Epithelial cell of proximal tubule (primary cell): ENCODE results near the gene ACP2. TPM values are rescaled to one million over a fixed set of nuclear protein-coding genes. Genes with fewer than 3 reads are reported as not detected.

Experiments used
- DNase-seq: peaks from one replicate; pipeline ENCODE4 v3.0.0-alpha.2; 2011; ENCODE audit warnings: low read depth
- H3K4me3 ChIP-seq: 2 replicates; pipeline ENCODE4 v1.5.1; 2011; ENCODE audit warnings: low read depth, mild to moderate bottlenecking, low read length
- total RNA-seq: library from RNA; depleted of rRNA; stranded (reverse); fragments of >200 nt; gene quantifications from 2 replicates; pipeline ENCODE4 v1.2.3, GENCODE V29; 2015
- TF ChIP-seq, protein P1 (sequence below): conservative IDR thresholded peaks from 2 replicates; pipeline ENCODE4 v1.5.1; 2012; ENCODE audit warnings: low read depth, mild to moderate bottlenecking, low read length

ACP2 gene
- total RNA-seq, 1 donor from 2014 or later, result 32.3 TPM

DNA sequence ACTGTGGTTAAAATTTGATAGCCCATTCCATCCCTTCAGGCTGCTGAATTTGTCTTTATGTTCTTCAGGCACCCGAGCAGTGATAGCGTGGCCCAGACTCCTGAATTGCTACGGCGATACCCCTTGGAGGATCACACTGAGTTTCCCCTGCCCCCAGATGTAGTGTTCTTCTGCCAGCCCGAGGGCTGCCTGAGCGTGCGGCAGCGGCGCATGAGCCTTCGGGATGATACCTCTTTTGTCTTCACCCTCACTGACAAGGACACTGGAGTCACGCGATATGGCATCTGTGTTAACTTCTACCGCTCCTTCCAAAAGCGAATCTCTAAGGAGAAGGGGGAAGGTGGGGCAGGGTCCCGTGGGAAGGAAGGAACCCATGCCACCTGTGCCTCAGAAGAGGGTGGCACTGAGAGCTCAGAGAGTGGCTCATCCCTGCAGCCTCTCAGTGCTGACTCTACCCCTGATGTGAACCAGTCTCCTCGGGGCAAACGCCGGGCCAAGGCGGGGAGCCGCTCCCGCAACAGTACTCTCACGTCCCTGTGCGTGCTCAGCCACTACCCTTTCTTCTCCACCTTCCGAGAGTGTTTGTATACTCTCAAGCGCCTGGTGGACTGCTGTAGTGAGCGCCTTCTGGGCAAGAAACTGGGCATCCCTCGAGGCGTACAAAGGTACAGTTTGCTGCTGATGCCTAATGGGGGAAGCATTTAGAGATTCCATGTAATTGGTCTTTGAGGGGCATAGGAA, 26.1 kb upstream of the ACP2 start:
- DNase-seq, result no peak
- H3K4me3 ChIP-seq, result no peak overlapping the region
- TF ChIP-seq, protein P1, sequence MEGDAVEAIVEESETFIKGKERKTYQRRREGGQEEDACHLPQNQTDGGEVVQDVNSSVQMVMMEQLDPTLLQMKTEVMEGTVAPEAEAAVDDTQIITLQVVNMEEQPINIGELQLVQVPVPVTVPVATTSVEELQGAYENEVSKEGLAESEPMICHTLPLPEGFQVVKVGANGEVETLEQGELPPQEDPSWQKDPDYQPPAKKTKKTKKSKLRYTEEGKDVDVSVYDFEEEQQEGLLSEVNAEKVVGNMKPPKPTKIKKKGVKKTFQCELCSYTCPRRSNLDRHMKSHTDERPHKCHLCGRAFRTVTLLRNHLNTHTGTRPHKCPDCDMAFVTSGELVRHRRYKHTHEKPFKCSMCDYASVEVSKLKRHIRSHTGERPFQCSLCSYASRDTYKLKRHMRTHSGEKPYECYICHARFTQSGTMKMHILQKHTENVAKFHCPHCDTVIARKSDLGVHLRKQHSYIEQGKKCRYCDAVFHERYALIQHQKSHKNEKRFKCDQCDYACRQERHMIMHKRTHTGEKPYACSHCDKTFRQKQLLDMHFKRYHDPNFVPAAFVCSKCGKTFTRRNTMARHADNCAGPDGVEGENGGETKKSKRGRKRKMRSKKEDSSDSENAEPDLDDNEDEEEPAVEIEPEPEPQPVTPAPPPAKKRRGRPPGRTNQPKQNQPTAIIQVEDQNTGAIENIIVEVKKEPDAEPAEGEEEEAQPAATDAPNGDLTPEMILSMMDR, result no peak

DNA sequence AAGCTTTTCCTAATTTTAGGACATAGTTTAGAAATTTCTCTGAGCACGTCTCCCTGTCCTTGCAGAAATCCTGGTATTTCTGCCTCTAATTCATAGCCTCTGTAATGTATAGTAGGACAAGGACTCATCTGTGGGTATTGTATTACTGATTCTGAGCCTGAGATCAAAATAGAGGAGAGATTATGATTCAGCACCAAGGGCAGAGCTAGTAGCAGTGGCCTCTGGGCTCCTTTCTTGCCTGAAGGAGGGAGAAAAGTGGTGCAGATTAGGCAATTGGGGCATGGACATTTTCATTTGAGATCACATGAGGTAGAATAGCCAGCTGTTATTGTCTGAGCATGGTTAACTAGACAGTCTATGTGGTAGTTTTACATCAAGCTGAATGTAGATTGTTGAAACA, 24.1 kb upstream of the ACP2 start:
- no peak overlapping the region for H3K4me3 ChIP-seq
- no peak for DNase-seq
- TF ChIP-seq, protein P1, result no peak

GRCh38 chr11:47271961-47272661, 23.5 kb upstream of the ACP2 start:
- no peak overlapping the region for H3K4me3 ChIP-seq
- no peak for DNase-seq
- TF ChIP-seq, protein P1, result no peak

DNA sequence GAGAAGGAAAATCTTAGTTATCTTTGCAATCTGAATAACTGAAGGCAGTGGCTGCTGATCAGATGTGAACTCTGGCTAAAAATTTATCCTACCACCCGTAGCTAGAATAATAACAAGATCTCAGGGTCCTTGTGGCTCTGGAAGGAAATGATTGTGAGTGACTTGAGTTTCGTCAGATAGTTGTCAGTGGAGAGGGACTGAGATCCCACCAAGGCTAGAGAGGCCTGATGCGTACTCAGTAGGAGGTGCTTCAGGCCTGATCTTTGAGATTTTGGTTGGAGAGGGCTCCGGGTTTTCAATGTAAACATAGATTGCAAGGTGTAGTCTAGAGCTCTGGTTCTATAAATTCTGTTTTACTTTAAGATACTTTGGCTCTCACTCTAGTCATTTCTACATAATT, 22.7 kb upstream of the ACP2 start:
- DNase-seq, result no peak
- no peak overlapping the region for H3K4me3 ChIP-seq

DNA sequence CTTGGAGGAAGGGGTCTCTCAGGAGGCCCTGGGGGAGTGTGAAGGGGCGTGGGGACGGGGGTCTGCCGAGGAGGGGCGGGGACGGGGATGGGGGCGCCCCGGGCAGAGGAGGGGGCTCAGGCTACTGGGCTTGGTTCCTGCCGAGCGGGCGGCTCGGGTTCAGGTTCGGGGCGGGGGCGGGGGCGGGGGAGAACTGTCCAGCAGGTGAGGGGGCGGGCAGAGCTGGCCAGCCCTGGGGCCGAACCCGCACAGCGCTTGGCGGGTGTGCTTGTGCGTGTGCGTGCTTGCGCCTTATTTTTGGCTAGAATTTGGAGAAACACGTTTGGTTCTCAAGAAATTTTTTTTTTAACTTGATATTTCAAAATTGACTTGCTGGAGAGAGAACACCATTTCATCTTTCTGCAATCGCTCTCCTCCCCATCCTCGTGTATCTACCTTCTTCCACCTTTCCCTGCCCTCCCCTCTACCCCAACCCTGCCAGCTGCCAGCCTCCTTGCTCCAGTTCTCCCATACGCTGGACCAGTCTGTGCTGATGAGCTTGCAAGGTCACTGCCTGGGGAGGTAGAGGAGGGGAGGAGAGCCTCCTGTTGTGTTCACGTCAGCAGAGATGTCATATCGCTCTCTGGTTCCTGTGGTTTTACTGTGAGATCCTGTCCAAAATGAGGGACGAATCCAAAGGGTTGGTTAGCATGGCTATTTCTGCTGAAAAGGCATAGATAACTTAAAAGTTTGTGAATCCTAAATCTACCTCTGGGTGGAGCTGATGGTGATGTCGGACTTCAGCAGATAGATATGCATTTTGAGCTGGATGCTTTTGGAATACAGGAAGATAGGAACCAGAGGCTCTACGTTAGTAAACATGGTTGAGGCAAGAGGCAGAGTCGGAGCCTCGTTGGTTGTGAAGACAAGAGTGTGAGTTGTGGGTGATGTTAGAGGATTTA, 22.0 kb upstream of the ACP2 start:
- peak overlapping the region; percentile 81 for H3K4me3 ChIP-seq
- no peak for DNase-seq
- TF ChIP-seq, protein P1, result no peak

More for the DNA sequence above, 22.7 kb upstream of the ACP2 start:
- TF ChIP-seq, protein P1, result no peak

DNA sequence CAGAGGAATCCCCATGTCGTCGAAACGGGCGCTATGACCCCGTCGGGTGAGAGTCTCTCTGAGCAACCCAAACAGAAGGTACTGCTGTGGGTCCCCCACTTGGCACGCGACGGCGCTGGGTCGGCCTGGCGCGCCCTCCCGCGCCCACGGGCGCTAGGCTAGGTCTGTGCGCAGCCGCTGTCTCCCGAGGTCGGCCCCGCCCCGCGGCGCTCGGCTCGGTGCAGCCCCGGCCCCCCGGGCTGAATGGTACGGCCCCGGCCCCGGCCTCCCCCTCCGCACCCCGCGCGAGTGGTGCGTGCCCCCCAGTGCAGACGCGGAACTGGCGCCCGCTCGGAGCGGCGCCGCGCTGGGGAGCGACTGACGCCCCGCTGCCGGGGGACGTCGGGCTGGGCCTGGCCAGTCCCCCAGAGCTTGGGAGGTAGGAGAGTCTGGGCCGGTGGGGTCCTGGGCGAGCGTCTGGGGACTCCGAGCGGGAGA, 21.3 kb upstream of the ACP2 start, which contains the start of gene MADD:
TSS of gene MADD (plus strand) at position 305 of the 477 bp plus-strand sequence.
- TF ChIP-seq, protein P1, result no peak
- DNase-seq, result no peak
- H3K4me3 ChIP-seq, result peak within 1 kb of the TSS; percentile 81
